Kidney epithelial cell (primary cell): ENCODE measurements around the gene SVBP. TPM values are rescaled to one million over a fixed set of nuclear protein-coding genes. Genes with fewer than 3 reads are reported as not detected.
A peak's percentile ranks its signal among the peaks of the same experiment; 100 is the strongest.
"Not testable (repeated sequence)": the region's sequence is repeated elsewhere in the genome, so short reads cannot be mapped to it uniquely, and the experiment has no call there.

Source experiments
- DNase-seq: peaks from one replicate; pipeline ENCODE4 v3.0.0-alpha.2; 2010; ENCODE audit warnings: low read depth
- H3K27me3 ChIP-seq: 2 replicates; pipeline ENCODE4 v1.6.0; 2011; ENCODE audit warnings: low read length; ENCODE audit not compliant: control insufficient read depth, insufficient read depth
- H3K36me3 ChIP-seq: 2 replicates; pipeline ENCODE4 v1.5.1; 2011; ENCODE audit warnings: low read length; ENCODE audit not compliant: control insufficient read depth, insufficient read depth
- H3K4me3 ChIP-seq: 2 replicates; pipeline ENCODE4 v1.5.1; 2011; ENCODE audit warnings: low read depth, mild to moderate bottlenecking, control low read depth, low read length
- CTCF ChIP-seq: IDR thresholded peaks from 2 replicates; pipeline ENCODE4 v1.5.1; 2011; ENCODE audit warnings: mild to moderate bottlenecking, moderate library complexity, low read length, control low read depth, inconsistent platforms; ENCODE audit not compliant: insufficient read depth, poor library complexity, severe bottlenecking
- total RNA-seq: library from RNA; depleted of rRNA; stranded (reverse); fragments of >200 nt; gene quantifications from 2 replicates; pipeline ENCODE4 v1.2.3, GENCODE V29; 2015

SVBP gene, protein sequence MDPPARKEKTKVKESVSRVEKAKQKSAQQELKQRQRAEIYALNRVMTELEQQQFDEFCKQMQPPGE
- 39.7 and 45.6 TPM in 2 replicates for total RNA-seq

- no peak for DNase-seq
- peak within 1 kb of the TSS; percentile 50 for H3K4me3 ChIP-seq
- no peaks in the 10 kb centered on the region for H3K27me3 ChIP-seq
- H3K36me3 ChIP-seq = no peaks in the 10 kb centered on the region
- no peak for TF ChIP-seq CTCF
Measured at GRCh38 chr1:42816585-42817439, at the start of gene SVBP, which contains the start of gene ERMAP. TSS of gene SVBP (minus strand) at chr1:42817397. CDS start at chr1:42816544, 853 bp downstream. TSS of gene ERMAP (plus strand) at chr1:42817122. CDS start at chr1:42830449, 13,327 bp downstream.

DNA sequence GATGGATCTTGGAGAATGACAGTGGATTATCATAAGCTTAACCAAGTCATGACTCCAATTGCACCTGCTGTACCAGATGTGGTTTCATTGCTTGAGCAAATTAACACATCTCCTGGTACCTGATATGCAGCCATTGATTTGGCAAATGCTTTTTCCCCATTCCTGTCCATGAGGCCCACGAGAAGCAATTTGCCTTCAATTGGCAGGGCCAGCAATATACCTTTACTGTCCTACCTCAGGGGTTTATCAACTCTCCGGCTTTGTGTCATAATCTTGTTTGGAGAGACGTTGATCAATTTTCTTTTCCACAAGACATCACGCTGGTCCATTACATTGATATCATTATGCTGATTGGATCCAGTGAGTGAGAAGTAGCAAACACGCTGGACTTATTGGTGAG, 49.4 kb upstream of the SVBP start:
- no peaks in the 10 kb centered on the region for H3K36me3 ChIP-seq
- no peak overlapping the region for H3K4me3 ChIP-seq
- DNase-seq = no peak
- H3K27me3 ChIP-seq = no peaks in the 10 kb centered on the region
- no peak for TF ChIP-seq CTCF

GRCh38 chr1:42861014-42861399, 43.8 kb upstream of the SVBP start:
- no peaks in the 10 kb centered on the region for H3K27me3 ChIP-seq
- no peak for DNase-seq
- no peaks in the 10 kb centered on the region for H3K36me3 ChIP-seq
- no peak overlapping the region for H3K4me3 ChIP-seq
- TF ChIP-seq CTCF = no peak

- no peak for TF ChIP-seq CTCF
- no peak for DNase-seq
- H3K4me3 ChIP-seq = no peak overlapping the region
- H3K27me3 ChIP-seq = no peaks in the 10 kb centered on the region
- H3K36me3 ChIP-seq = no peaks in the 10 kb centered on the region
Measured at GRCh38 chr1:42860339-42861013, 43.3 kb upstream of the SVBP start.

- not testable (repeated sequence) for DNase-seq, H3K27me3 ChIP-seq, H3K4me3 ChIP-seq, H3K36me3 ChIP-seq
Measured at GRCh38 chr1:42859366-42859765, 42.2 kb upstream of the SVBP start.

DNA sequence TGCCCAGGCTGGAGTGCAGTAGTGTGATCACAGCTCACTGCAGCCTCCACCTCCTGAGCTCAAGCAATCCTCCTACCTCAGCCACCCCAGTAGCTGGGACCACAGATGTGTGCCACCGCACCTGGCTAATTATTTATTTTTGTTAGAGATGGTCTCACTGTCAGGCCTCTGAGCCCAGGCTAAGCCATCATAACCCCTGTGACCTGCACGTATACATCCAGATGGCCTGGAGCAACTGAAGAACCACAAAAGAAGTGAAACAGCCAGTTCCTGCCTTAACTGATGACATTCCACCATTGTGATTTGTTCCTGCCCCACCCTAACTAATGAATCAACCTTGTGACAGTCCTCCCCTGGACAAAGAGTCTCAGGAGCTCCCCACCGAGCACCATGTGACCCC, 39.4 kb upstream of the SVBP start:
- H3K36me3 ChIP-seq, H3K27me3 ChIP-seq, H3K4me3 ChIP-seq: not testable (repeated sequence)

More for the DNA sequence above, 39.4 kb upstream of the SVBP start:
- DNase-seq = not testable (repeated sequence)
